H7 (cell line): ENCODE results near the gene GAGE1. TPM values are rescaled to one million over a fixed set of nuclear protein-coding genes. Genes with fewer than 3 reads are reported as not detected.
"Not testable (repeated sequence)": the region's sequence is repeated elsewhere in the genome, so short reads cannot be mapped to it uniquely, and the experiment has no call there.

Source experiments
- DNase-seq: peaks from one replicate; pipeline ENCODE4 v3.0.0; 2012
- H3K27me3 ChIP-seq: 2 replicates; pipeline ENCODE4 v1.6.0; 2011; ENCODE audit warnings: mild to moderate bottlenecking, low read length; ENCODE audit not compliant: control insufficient read depth, insufficient read depth
- H3K36me3 ChIP-seq: replicated peaks from 2 replicates; pipeline ENCODE4 v1.5.1; 2011; ENCODE audit warnings: low read length; ENCODE audit not compliant: control insufficient read depth, insufficient read depth
- H3K4me3 ChIP-seq: 2 replicates; pipeline ENCODE4 v1.5.1; 2011; ENCODE audit warnings: low read depth, mild to moderate bottlenecking, control low read depth, low read length, moderate library complexity; ENCODE audit not compliant: insufficient read depth
- total RNA-seq: library from RNA; depleted of rRNA; stranded (reverse); fragments of >200 nt; shearing (Covaris generic); gene quantifications from 2 replicates; pipeline ENCODE4 v1.2.3, GENCODE V29; 2014; rRNA removed

The GAGE1 gene
- total RNA-seq = not detected in 2 replicates

DNA sequence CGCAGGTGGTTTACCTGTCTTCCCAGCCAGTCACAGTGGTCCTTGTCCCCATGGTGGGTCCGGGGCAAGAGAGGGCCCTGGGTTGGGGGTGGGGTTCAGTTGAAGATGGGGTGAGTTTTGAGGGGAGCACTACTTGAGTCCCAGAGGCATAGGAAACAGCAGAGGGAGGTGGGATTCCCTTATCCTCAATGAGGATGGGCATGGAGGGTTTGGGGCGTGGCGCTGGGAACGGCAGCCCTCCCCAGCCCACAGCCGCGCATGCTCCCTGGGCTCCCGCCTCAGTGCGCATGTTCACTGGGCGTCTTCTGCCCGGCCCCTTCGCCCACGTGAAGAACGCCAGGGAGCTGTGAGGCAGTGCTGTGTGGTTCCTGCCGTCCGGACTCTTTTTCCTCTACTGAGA, at the start of gene GAGE1:
GAGE1 (plus strand) TSS at position 301 of the 400 bp plus-strand sequence. CDS start 1,155 bp downstream, outside the sequence.
- not testable (repeated sequence) for DNase-seq, H3K27me3 ChIP-seq, H3K4me3 ChIP-seq, H3K36me3 ChIP-seq

DNA sequence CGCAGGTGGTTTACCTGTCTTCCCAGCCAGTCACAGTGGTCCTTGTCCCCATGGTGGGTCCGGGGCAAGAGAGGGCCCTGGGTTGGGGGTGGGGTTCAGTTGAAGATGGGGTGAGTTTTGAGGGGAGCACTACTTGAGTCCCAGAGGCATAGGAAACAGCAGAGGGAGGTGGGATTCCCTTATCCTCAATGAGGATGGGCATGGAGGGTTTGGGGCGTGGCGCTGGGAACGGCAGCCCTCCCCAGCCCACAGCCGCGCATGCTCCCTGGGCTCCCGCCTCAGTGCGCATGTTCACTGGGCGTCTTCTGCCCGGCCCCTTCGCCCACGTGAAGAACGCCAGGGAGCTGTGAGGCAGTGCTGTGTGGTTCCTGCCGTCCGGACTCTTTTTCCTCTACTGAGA, 47.8 kb upstream of the GAGE1 start, which contains the start of gene GAGE12E:
GAGE12E (plus strand) TSS at position 301 of the 400 bp plus-strand sequence. CDS start 1,155 bp downstream, outside the sequence.
- not testable (repeated sequence) for H3K4me3 ChIP-seq, H3K36me3 ChIP-seq, H3K27me3 ChIP-seq, DNase-seq

- DNase-seq, H3K27me3 ChIP-seq, H3K4me3 ChIP-seq, H3K36me3 ChIP-seq: not testable (repeated sequence)
Observed at GRCh38 chrX:49560542-49560941, 38.3 kb upstream of the GAGE1 start, which contains the start of gene GAGE12F. GAGE12F (plus strand) TSS chrX:49560842; CDS start chrX:49561997, 1,155 bp downstream.

GRCh38 chrX:49568728-49569127, 30.1 kb upstream of the GAGE1 start:
- H3K36me3 ChIP-seq, H3K4me3 ChIP-seq, DNase-seq, H3K27me3 ChIP-seq: not testable (repeated sequence)

DNA sequence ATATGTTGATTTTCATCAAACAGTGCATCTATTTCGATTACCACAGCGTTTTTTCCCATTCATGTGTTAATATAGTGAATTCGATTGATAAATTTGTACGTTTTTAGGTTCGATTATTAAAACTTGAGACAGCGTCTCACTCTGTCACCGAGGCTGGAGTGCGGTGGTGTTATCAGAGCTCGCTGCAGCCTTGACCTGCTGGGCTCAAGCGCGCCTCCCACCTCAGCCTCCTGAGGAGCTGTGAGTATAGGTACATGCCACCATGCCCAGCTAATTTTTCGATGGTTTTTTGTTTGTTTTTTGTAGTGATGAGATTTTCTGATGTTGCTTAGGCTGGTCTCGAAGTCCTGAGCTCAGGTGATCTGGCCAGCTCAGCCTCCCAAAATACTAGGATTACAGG, 29.7 kb upstream of the GAGE1 start:
- not testable (repeated sequence) for DNase-seq, H3K36me3 ChIP-seq, H3K27me3 ChIP-seq, H3K4me3 ChIP-seq

- H3K27me3 ChIP-seq, H3K36me3 ChIP-seq, DNase-seq, H3K4me3 ChIP-seq: not testable (repeated sequence)
Observed at GRCh38 chrX:49570100-49570499, 28.7 kb upstream of the GAGE1 start, which contains the start of gene GAGE12G. GAGE12G (plus strand) TSS chrX:49570400; CDS start chrX:49571555, 1,155 bp downstream.

GRCh38 chrX:49579649-49580048, 19.2 kb upstream of the GAGE1 start, which contains the start of gene GAGE12H:
GAGE12H (plus strand) TSS chrX:49579949; CDS start chrX:49581104, 1,155 bp downstream.
- H3K4me3 ChIP-seq, H3K36me3 ChIP-seq, DNase-seq, H3K27me3 ChIP-seq: not testable (repeated sequence)

GRCh38 chrX:49589196-49589595, 9.6 kb upstream of the GAGE1 start, which contains the start of gene GAGE2A:
GAGE2A (plus strand) TSS chrX:49589496; CDS start chrX:49590651, 1,155 bp downstream.
- not testable (repeated sequence) for H3K36me3 ChIP-seq, H3K27me3 ChIP-seq, H3K4me3 ChIP-seq, DNase-seq

DNA sequence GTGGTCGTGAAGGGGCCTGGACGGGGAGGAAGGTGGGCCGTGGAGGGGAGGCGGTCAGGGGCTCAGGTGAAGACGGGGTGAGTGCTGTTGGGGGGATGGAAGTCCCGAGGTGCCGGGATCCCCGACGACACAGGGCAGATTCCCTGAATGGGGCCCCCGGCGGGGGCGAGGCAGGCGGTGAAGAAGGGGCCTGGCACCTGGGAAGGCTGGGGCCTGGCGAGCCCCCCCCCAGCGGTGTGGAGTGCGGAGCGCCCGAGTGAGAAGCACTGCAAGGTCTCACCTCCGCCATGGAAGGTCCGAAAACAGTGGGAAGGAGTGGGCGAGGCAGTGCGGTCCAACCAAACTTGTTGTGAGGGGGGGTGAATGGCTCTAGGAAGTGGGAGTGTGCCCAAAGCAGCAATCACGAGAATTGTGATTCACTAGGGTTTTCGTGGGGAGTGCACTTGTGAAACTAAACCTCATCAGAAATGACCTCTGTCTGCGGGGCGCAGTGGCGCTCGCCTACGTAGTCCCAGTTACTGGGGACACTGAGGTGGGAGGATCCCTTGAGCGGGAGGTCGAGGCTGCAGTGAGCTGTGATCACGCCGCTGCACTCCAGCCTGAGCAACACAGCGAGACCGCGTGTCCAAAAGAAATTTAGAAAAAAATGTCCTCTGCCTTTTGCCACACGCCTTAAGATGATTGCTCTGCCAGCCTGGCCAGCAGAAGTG, 8.9 kb upstream of the GAGE1 start:
- not testable (repeated sequence) for H3K27me3 ChIP-seq, H3K36me3 ChIP-seq, DNase-seq

GRCh38 chrX:49590488-49590887, 8.3 kb upstream of the GAGE1 start:
- not testable (repeated sequence) for DNase-seq, H3K4me3 ChIP-seq, H3K27me3 ChIP-seq, H3K36me3 ChIP-seq

More for the DNA sequence above, 8.9 kb upstream of the GAGE1 start:
- H3K4me3 ChIP-seq = not testable (repeated sequence)

DNA sequence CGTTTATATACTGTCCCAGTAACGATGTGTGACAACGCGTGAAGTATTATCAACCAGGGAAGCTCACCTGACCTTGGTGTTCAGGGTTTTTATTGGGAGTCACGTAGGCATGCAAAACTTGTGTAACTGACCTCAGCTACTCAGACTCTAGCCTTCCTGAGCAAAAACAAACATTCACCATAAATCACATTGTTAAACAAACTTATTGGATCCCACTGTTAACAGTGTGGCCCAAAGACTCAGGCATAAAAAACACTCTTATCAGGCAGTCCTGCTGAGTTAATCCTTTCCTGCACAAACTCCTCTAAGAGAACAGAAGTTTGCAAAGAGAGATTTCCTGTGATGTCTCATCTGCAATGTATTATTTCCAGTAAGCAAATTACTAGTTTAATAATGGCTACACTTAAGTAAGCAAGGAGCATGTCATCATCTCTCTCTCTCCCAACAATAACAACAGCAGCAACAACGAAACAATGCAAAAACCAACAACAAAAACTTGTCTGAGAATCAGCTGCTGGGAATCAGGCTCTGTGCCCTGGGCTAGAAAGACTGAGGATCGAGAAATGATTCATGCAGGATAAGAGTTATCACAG, 12.0 kb downstream of the GAGE1 start:
- DNase-seq = no peak
- no peaks in the 10 kb centered on the region for H3K27me3 ChIP-seq

GRCh38 chrX:49618574-49618973, 19.8 kb downstream of the GAGE1 start:
- no peak for DNase-seq
- Histone ChIP-seq H3K27me3 (no peaks in the 10 kb centered on the region), H3K36me3 (no peaks in the 10 kb centered on the region), H3K4me3 (no peak overlapping the region)

More for the DNA sequence above, 12.0 kb downstream of the GAGE1 start:
- no peaks in the 10 kb centered on the region for H3K36me3 ChIP-seq
- no peak overlapping the region for H3K4me3 ChIP-seq

GRCh38 chrX:49627086-49627777, 28.4 kb downstream of the GAGE1 start:
- H3K27me3 ChIP-seq = no peaks in the 10 kb centered on the region
- H3K4me3 ChIP-seq = no peak overlapping the region
- H3K36me3 ChIP-seq = no peaks in the 10 kb centered on the region
- peak; percentile 66 for DNase-seq

DNA sequence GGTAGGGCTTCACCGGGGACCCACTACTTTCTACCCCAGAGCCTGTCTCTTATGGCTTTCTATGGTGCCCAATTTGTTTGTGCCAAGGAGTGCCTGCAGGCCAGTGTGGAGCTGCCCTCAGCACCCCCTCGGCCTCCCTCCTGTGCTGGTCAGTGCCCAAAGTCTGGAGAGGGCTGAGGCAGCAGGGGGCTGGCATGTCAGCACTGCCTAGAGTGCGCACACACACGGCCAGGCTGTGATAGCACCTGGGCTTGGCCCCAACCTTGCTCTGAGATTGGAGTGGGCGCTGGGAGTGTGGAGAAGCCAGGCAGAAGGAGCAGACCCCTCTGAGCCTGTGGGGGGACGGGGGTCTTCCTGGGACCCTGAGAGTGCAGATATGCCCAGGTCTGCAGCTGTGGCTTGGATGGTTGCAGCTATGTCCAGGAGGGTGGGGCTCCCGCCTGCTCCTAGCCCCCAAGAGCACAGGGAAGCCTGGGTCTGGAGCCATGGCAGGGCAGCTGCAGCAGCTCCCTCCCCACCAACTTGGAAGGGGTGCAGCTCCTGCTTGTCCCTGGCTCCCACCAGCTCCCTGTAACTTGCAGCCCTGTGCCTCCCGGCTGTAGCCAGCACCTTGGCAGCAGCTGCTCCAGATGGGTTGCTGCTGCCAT, 46.3 kb downstream of the GAGE1 start:
- no peak overlapping the region for H3K4me3 ChIP-seq

More for the DNA sequence above, 46.3 kb downstream of the GAGE1 start:
- no peak for DNase-seq
- no peaks in the 10 kb centered on the region for H3K27me3 ChIP-seq
- no peaks in the 10 kb centered on the region for H3K36me3 ChIP-seq
